Transverse colon (tissue), 4 donors: ENCODE results near the gene BTG3. TPM values are rescaled to one million over a fixed set of nuclear protein-coding genes. Genes with fewer than 3 reads are reported as not detected.

Experiments
- DNase-seq: peaks from one replicate; pipeline ENCODE4 v3.0.0-alpha.2; 2019
- H3K27ac ChIP-seq, 4 donors: fragments of 200-600 bp; sonication (generic); 2 replicates each; pipeline ENCODE4 v1.5.1; 2016 to 2018; ENCODE audit warnings: inconsistent platforms in 4 of 4
- H3K27me3 ChIP-seq: fragments of 200-600 bp; sonication (generic); 2 replicates; pipeline ENCODE4 v1.5.1; 2017; ENCODE audit warnings: inconsistent platforms
- H3K36me3 ChIP-seq, 4 donors: fragments of 200-600 bp; sonication (generic); 2 replicates each; pipeline ENCODE4 v1.5.1; 2017 to 2019; ENCODE audit warnings: inconsistent platforms in 4 of 4
- H3K4me1 ChIP-seq, 4 donors: fragments of 200-600 bp; sonication (generic); 2 replicates each; pipeline ENCODE4 v1.5.1; 2017 to 2020; ENCODE audit warnings: inconsistent platforms in 4 of 4
- H3K4me3 ChIP-seq, 4 donors: fragments of 200-600 bp; sonication (generic); 1 replicate in 1 of 4; 2 replicates in 3 of 4; pipeline versions ENCODE4 v1.5.1 to v1.6.1; 2017 to 2019; ENCODE audit warnings: inconsistent platforms in 4 of 4
- H3K9me3 ChIP-seq, 2 donors: fragments of 200-600 bp; sonication (generic); 2 replicates each; pipeline ENCODE4 v1.5.1; 2017 to 2019; ENCODE audit warnings: inconsistent platforms in 2 of 2
- CTCF ChIP-seq, 5 experiments: fragments of 200-600 bp in 3 of 5; fragments of 450-650 bp in 2 of 5; sonication (generic) in 3 of 5; IDR thresholded peaks; 1 replicate in 2 of 5; 2 replicates in 3 of 5; pipeline ENCODE4 v1.5.1; 2016 to 2017; ENCODE audit warnings: antibody characterized with exemption in 5 of 5, inconsistent platforms in 3 of 5, mild to moderate bottlenecking in 2 of 5, moderate library complexity in 1 of 5
- EP300 ChIP-seq: sonication (generic); formaldehyde crosslinking; IDR thresholded peaks from one replicate; pipeline ENCODE4 v1.6.1; 2017; ENCODE audit warnings: antibody characterized with exemption, low read depth
- POLR2A ChIP-seq: fragments of 450-650 bp; IDR thresholded peaks from one replicate; pipeline ENCODE4 v1.6.1; 2016; ENCODE audit warnings: antibody characterized with exemption, mild to moderate bottlenecking, moderate library complexity
- POLR2AphosphoS5 ChIP-seq, 3 donors: sonication (generic); formaldehyde crosslinking; IDR thresholded peaks; one replicate each; pipeline ENCODE4 v1.6.1; 2016; ENCODE audit warnings: antibody characterized with exemption in 3 of 3
- WGBS, 2 donors: methylation state at CpG; one replicate each; pipeline ENCODE4 v1.1.5; 2018; ENCODE audit warnings: low coverage in 1 of 2; 5-methylcytosine and 5-hydroxymethylcytosine counted together
- in situ Hi-C, 4 donors: fragments of 200-750 bp; cut with MboI; loops; one replicate each; pipeline versions ENCODE4 v1.15.0 to v1.15.1; 2017; ENCODE audit warnings: low sequenced_read_pairs in 3 of 4, low pct_ligation_motif_present in 1 of 4, low pct_unique_long_range_greater_than_20kb in 1 of 4
- intact Hi-C: fragments of 100-400 bp; cut with DNase I; formaldehyde crosslinking; loops from one replicate; pipeline ENCODE4 v1.15.1; 2023; ENCODE audit warnings: low total_unique reads
- total RNA-seq, 4 donors: library from RNA; depleted of rRNA; stranded (reverse); fragments of >200 nt; gene quantifications; one replicate each; pipeline ENCODE4 v1.1.0, GENCODE V29; 2016

Gene BTG3
- total RNA-seq: 100 to 1,000 TPM in 1 of 4 donors, 10 to 100 TPM in 3; 26.9 to 152 (median 45.3) TPM

GRCh38 chr21:17612565-17613241, at the start of gene BTG3:
Gene BTG3, minus strand, starts transcription at chr21:17612901. Its CDS starts 3,757 bp downstream, at chr21:17609144.
- DNase-seq: peak; percentile 85
- no peaks in the 10 kb centered on the region for H3K36me3 ChIP-seq
- H3K9me3 ChIP-seq: no peaks in the 10 kb centered on the region
- intact Hi-C loops: no loop called here
- 7% methylated on average over 49 of the region's 102 CpGs; no CpG with 5 or more reads in 1 of the 2 donors for WGBS, 2 donors
- H3K27me3 ChIP-seq: no peaks in the 10 kb centered on the region
- in situ Hi-C loops: no loop called here
- TF ChIP-seq POLR2A (peak; percentile 87), EP300 (no peak), CTCF (IDR thresholded peaks at IDR 0.05) (no peak), POLR2AphosphoS5 (IDR thresholded peaks at IDR 0.05) (peak; percentile 91 to 99 (median 98))
- peak within 1 kb of the TSS; percentile 91 to 94 (median 92) for H3K27ac ChIP-seq
- H3K4me3 ChIP-seq: peak within 1 kb of the TSS; percentile 76 to 95 (median 91)
- H3K4me1 ChIP-seq: peaks cover 13 to 41% (median 19%) of the 10 kb centered on the region in 4 donors

- H3K9me3 ChIP-seq: no peaks in the 10 kb centered on the region
- intact Hi-C loops: no loop called here
- H3K4me1 ChIP-seq: no peaks in the 10 kb centered on the region
- DNase-seq: no peak
- in situ Hi-C loops: no loop called here
- H3K36me3 ChIP-seq: no peaks in the 10 kb centered on the region
- H3K27me3 ChIP-seq: peaks cover 5% of the 10 kb centered on the region
- 52 to 73% methylated on average over 3 to 6 of the region's 6 CpGs for WGBS, 2 donors
- no peak for TF ChIP-seq POLR2AphosphoS5 (IDR thresholded peaks at IDR 0.05)
- no peak for TF ChIP-seq EP300
- no peak for TF ChIP-seq CTCF (IDR thresholded peaks at IDR 0.05)
- TF ChIP-seq POLR2A: no peak
- H3K4me3 ChIP-seq: no peak overlapping the region
- H3K27ac ChIP-seq: no peak overlapping the region
Measured at GRCh38 chr21:17660862-17661261, 48.2 kb upstream of the BTG3 start.

- H3K27ac ChIP-seq: no peak overlapping the region
- in situ Hi-C loops: no loop called here
- no peak overlapping the region for H3K4me3 ChIP-seq
- TF ChIP-seq POLR2AphosphoS5 (IDR thresholded peaks at IDR 0.05) (no peak), CTCF (IDR thresholded peaks at IDR 0.05) (no peak), EP300 (no peak), POLR2A (no peak)
- no peaks in the 10 kb centered on the region for H3K9me3 ChIP-seq
- no peaks in the 10 kb centered on the region for H3K4me1 ChIP-seq
- no peak for DNase-seq
- H3K36me3 ChIP-seq: no peaks in the 10 kb centered on the region
- peaks cover 5% of the 10 kb centered on the region for H3K27me3 ChIP-seq
- WGBS, 2 donors: 27 to 36% methylated on average over 3 of the region's 3 CpGs
- intact Hi-C loops: no loop called here
Measured at GRCh38 chr21:17660452-17660851, 47.8 kb upstream of the BTG3 start.

GRCh38 chr21:17658931-17659330, 46.2 kb upstream of the BTG3 start:
- intact Hi-C loops: no loop called here

More at GRCh38 chr21:17658931-17659330, 46.2 kb upstream of the BTG3 start:
- TF ChIP-seq CTCF (IDR thresholded peaks at IDR 0.05) (no peak), EP300 (no peak), POLR2A (no peak), POLR2AphosphoS5 (IDR thresholded peaks at IDR 0.05) (no peak)
- DNase-seq: no peak
- no peaks in the 10 kb centered on the region for H3K9me3 ChIP-seq
- H3K4me1 ChIP-seq: no peaks in the 10 kb centered on the region
- H3K4me3 ChIP-seq: no peak overlapping the region
- H3K36me3 ChIP-seq: no peaks in the 10 kb centered on the region
- 69 to 88% methylated on average over 5 to 6 of the region's 6 CpGs for WGBS, 2 donors
- no peak overlapping the region for H3K27ac ChIP-seq
- H3K27me3 ChIP-seq: peaks cover 5% of the 10 kb centered on the region
- in situ Hi-C loops: no loop called here
